Mucosa of descending colon (tissue), 3 donors: ENCODE data around the gene RFX1. TPM values are rescaled to one million over a fixed set of nuclear protein-coding genes. Genes with fewer than 3 reads are reported as not detected.
"Not testable (repeated sequence)": the region's sequence is repeated elsewhere in the genome, so short reads cannot be mapped to it uniquely, and the experiment has no call there.

ENCODE experiments used
- ATAC-seq: fragments of 200-7000 bp; cut with Tn5 transposase; one replicate; pipeline ENCODE4 v1.9.1; 2020; ENCODE audit warnings: mild to moderate bottlenecking, moderate library complexity
- DNase-seq, 3 donors: peaks; one replicate each; pipeline ENCODE4 v3.0.0-alpha.2; 2020
- H3K36me3 ChIP-seq: fragments of 200-600 bp; one replicate; pipeline ENCODE4 v1.8.0; 2021; ENCODE audit warnings: low read depth, mild to moderate bottlenecking
- H3K4me1 ChIP-seq: fragments of 200-600 bp; one replicate; pipeline ENCODE4 v1.8.0; 2021; ENCODE audit warnings: low read depth, mild to moderate bottlenecking
- H3K4me3 ChIP-seq: fragments of 200-600 bp; one replicate; pipeline ENCODE4 v1.8.0; 2021; ENCODE audit warnings: mild to moderate bottlenecking
- H3K9me3 ChIP-seq: fragments of 200-600 bp; one replicate; pipeline ENCODE4 v1.8.0; 2021; ENCODE audit warnings: mild to moderate bottlenecking
- intact Hi-C, 2 donors: fragments of 100-400 bp; cut with DNase I in 1 of 2; cut with micrococcal nuclease in 1 of 2; formaldehyde crosslinking; loops; one replicate each; pipeline versions ENCODE4 v1.11.0 to v1.11.1; 2022; cut with DNase I, micrococcal nuclease
- total RNA-seq, 3 donors: library from RNA; stranded (reverse); fragmentation: NEBNext Ultra II Directional in 2 of 3; extraction: Animal tissue kit (Norgen Biotek cat#: 25700) in 2 of 3; gene quantifications; one replicate each; pipeline versions ENCODE4 v1.2.1 to v1.2.4, GENCODE V29; 2021 to 2023
- TF ChIP-seq, protein P1 (sequence below): fragments of 200-600 bp; IDR thresholded peaks from one replicate; pipeline ENCODE4 v1.8.0; 2022; ENCODE audit warnings: antibody characterized with exemption, mild to moderate bottlenecking
- donor health status: DM: no; HTN: no; CAD: no; lungs with moderate emphysema.
- donor health status: DM: no; HTN: no; CAD: no.
- donor health status: DM: no; HTN: yes; CAD: no.

The RFX1 gene
- total RNA-seq, 3 donors from 2014 or later: 15.8 to 17.9 (median 17.1) TPM

- peak; percentile 72 to 82 (median 82) for DNase-seq
- ATAC-seq: peak; percentile 74
- Histone ChIP-seq H3K4me3 (no peak overlapping the region), H3K9me3 (no peaks in the 10 kb centered on the region), H3K4me1 (peaks cover 7% of the 10 kb centered on the region), H3K36me3 (no peaks in the 10 kb centered on the region)
- TF ChIP-seq, protein P1, sequence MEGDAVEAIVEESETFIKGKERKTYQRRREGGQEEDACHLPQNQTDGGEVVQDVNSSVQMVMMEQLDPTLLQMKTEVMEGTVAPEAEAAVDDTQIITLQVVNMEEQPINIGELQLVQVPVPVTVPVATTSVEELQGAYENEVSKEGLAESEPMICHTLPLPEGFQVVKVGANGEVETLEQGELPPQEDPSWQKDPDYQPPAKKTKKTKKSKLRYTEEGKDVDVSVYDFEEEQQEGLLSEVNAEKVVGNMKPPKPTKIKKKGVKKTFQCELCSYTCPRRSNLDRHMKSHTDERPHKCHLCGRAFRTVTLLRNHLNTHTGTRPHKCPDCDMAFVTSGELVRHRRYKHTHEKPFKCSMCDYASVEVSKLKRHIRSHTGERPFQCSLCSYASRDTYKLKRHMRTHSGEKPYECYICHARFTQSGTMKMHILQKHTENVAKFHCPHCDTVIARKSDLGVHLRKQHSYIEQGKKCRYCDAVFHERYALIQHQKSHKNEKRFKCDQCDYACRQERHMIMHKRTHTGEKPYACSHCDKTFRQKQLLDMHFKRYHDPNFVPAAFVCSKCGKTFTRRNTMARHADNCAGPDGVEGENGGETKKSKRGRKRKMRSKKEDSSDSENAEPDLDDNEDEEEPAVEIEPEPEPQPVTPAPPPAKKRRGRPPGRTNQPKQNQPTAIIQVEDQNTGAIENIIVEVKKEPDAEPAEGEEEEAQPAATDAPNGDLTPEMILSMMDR: no peak
- intact Hi-C loops: no loop called here
Measured at GRCh38 chr19:13978351-13979243, 27.5 kb downstream of the RFX1 start.

DNA sequence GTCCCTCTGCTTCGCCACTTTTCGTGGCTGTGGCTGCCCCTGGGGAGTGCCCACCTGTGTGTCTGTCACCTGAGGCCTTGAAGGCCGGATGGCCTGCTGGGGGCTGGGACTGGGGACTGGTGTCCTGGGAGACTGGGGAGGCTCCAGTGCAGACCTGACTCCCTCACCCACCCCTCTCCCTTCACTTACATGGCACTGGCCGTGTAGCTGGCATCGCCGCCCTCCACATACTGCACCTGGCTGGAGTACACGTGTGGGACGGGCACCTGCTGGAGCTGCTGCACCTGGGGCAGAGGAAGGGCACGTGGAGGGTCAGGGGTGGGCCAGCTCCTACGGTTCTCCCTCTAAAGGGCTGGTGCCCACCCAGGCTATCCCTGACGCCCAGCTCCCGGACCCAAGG lies 28.3 kb downstream of the RFX1 start:
- no peak for DNase-seq
- H3K4me1 ChIP-seq: peaks cover 7% of the 10 kb centered on the region
- H3K9me3 ChIP-seq: no peaks in the 10 kb centered on the region
- H3K36me3 ChIP-seq: no peaks in the 10 kb centered on the region
- no peak for ATAC-seq
- no peak overlapping the region for H3K4me3 ChIP-seq
- TF ChIP-seq, protein P1: no peak
- intact Hi-C loops: no loop called here

GRCh38 chr19:13976446-13976845 lies 29.7 kb downstream of the RFX1 start:
- Histone ChIP-seq H3K9me3 (no peaks in the 10 kb centered on the region), H3K4me1 (peaks cover 7% of the 10 kb centered on the region), H3K36me3 (no peaks in the 10 kb centered on the region), H3K4me3 (no peak overlapping the region)
- DNase-seq (no peak), ATAC-seq (no peak)
- TF ChIP-seq, protein P1: no peak
- intact Hi-C loops: no loop called here

DNA sequence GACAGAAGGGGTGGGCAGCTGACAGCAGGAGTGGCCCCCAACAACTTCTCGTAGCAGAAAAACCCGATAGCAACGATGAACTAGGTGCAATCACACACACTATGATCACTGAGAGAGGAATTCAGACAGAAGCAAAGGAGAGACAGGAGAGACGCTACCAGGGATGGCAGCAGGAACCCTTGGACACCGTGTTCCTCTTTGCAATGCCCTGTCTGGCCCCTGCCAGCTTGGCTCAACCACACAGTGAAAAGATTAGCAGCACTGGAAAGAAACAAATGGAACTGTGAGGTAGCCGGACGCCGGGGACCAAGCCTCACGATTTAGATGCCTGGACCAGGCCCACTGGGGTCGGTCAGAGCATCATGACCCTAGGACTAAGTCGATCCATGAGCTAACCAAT lies 30.2 kb downstream of the RFX1 start:
- Histone ChIP-seq H3K4me3 (no peak overlapping the region), H3K9me3 (no peaks in the 10 kb centered on the region), H3K36me3 (no peaks in the 10 kb centered on the region), H3K4me1 (peaks cover 7% of the 10 kb centered on the region)
- no peak for ATAC-seq
- TF ChIP-seq, protein P1: no peak
- DNase-seq: no peak
- intact Hi-C loops: no loop called here

GRCh38 chr19:13974073-13974472 lies 32.0 kb downstream of the RFX1 start:
- TF ChIP-seq, protein P1: no peak
- Histone ChIP-seq H3K4me3 (no peak overlapping the region), H3K4me1 (peaks cover 2% of the 10 kb centered on the region), H3K9me3 (no peaks in the 10 kb centered on the region), H3K36me3 (no peaks in the 10 kb centered on the region)
- peak; percentile 54 for ATAC-seq
- intact Hi-C loops: no loop called here
- peak in 1 of 3 donors; percentile 68 for DNase-seq

- H3K4me1 ChIP-seq, H3K36me3 ChIP-seq, ATAC-seq, intact Hi-C loops, DNase-seq, H3K9me3 ChIP-seq, H3K4me3 ChIP-seq: not testable (repeated sequence)
Measured at GRCh38 chr19:13973479-13973878, 32.6 kb downstream of the RFX1 start.
